ENCODE results near the gene TXNDC5. TPM values are rescaled to one million over a fixed set of nuclear protein-coding genes. Genes with fewer than 3 reads are reported as not detected.

TXNDC5 gene
- total and polyA plus RNA-seq, 2 of the 13 experiments (the other 11 are each of a cell fraction or from before 2014, with no cell fraction given), result 287 to 578 TPM

GRCh38 chr6:7899101-7899888 is 11.3 kb downstream of the TXNDC5 start (continued):
- TF ChIP-seq HINFP (CRISPR knock-in tag; IDR thresholded peaks at IDR 0.05; ENCODE audit: low read depth) (no peak), RAD51 (IDR thresholded peaks at IDR 0.05; ENCODE audit: borderline replicate concordance) (no peak), CTCF (CRISPR knock-in tag; IDR thresholded peaks at IDR 0.05) (peak; percentile 67), SMAD9 (CRISPR knock-in tag; IDR thresholded peaks at IDR 0.05) (no peak), ZNF124 (CRISPR knock-in tag; IDR thresholded peaks at IDR 0.05) (0 out of 2 replicates have a peak, but pooled peaks have one; percentile 25), ATF6 (CRISPR knock-in tag; conservative IDR thresholded peaks at IDR 0.05) (no peak), SMC3 (IDR thresholded peaks at IDR 0.05; ENCODE audit: low read length) (peak; percentile 49), GATA4 (IDR thresholded peaks at IDR 0.05; ENCODE audit: borderline replicate concordance, low read depth) (no peak), ZNF768 (CRISPR knock-in tag; IDR thresholded peaks at IDR 0.05) (0 out of 2 replicates have a peak, but pooled peaks have one; percentile 15), ZNF331 (CRISPR knock-in tag; IDR thresholded peaks at IDR 0.05) (peak; percentile 29; the same call in 1 of the 2 replicates), DMTF1 (CRISPR knock-in tag; IDR thresholded peaks at IDR 0.05) (no peak), REST (IDR thresholded peaks at IDR 0.05; ENCODE audit: borderline replicate concordance in 1 of 2, low read depth in 1 of 2, low read length in 2 of 2) (no peak), RORA (CRISPR knock-in tag; IDR thresholded peaks at IDR 0.05) (no peak), ZKSCAN5 (CRISPR knock-in tag; IDR thresholded peaks at IDR 0.05) (no peak), ZNF713 (CRISPR knock-in tag; IDR thresholded peaks at IDR 0.05) (no peak), KDM2A (CRISPR knock-in tag; IDR thresholded peaks at IDR 0.05; ENCODE audit: borderline replicate concordance, low read depth) (no peak), NPAS2 (CRISPR knock-in tag; IDR thresholded peaks at IDR 0.05; ENCODE audit: borderline replicate concordance) (no peak), ZNF605 (CRISPR knock-in tag; IDR thresholded peaks at IDR 0.05) (no peak)

Data from HepG2 (cell line).